ENCODE results near the gene RETREG2.

DNA sequence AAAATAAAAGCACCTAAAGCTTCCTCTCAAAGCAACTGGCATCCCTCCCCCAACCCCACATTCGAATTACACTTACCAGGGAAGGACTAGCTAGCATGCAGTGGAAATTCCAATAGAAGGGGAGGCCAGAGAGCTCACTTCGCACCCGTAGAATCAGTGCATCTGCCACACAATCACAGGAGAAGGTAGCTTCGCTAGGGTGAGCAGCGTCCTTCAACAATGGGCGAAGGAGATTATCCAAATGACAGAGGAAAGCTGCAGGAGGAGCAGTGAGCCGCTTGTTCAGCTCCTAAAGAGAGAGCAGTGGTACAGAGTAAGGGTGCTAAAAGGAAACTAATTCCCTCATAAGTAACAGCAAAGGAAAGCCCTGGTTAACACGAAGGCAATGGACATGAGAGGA lies 20.7 kb upstream of the RETREG2 start:
- TF ChIP-seq, protein P1, sequence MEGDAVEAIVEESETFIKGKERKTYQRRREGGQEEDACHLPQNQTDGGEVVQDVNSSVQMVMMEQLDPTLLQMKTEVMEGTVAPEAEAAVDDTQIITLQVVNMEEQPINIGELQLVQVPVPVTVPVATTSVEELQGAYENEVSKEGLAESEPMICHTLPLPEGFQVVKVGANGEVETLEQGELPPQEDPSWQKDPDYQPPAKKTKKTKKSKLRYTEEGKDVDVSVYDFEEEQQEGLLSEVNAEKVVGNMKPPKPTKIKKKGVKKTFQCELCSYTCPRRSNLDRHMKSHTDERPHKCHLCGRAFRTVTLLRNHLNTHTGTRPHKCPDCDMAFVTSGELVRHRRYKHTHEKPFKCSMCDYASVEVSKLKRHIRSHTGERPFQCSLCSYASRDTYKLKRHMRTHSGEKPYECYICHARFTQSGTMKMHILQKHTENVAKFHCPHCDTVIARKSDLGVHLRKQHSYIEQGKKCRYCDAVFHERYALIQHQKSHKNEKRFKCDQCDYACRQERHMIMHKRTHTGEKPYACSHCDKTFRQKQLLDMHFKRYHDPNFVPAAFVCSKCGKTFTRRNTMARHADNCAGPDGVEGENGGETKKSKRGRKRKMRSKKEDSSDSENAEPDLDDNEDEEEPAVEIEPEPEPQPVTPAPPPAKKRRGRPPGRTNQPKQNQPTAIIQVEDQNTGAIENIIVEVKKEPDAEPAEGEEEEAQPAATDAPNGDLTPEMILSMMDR (IDR thresholded peaks at IDR 0.05): no peak
- no peak for TF ChIP-seq POLR2AphosphoS5 (IDR thresholded peaks at IDR 0.05)
